H1 (cell line): ENCODE measurements around the gene CELF2.

ENCODE experiments used
- BACH1 ChIP-seq: IDR thresholded peaks from 2 replicates; pipeline ENCODE4 v1.6.1; 2012; ENCODE audit warnings: low read length, improper control_type of control experiment
- CEBPB ChIP-seq: IDR thresholded peaks from 2 replicates; pipeline ENCODE4 v1.6.1; 2012; ENCODE audit warnings: low read depth, low read length
- CTCF ChIP-seq, 3 experiments: IDR thresholded peaks; 1 replicate in 2 of 3; 2 replicates in 1 of 3; pipeline versions ENCODE4 v1.5.1 to v1.6.1; 2011; ENCODE audit warnings: low read length in 3 of 3, mild to moderate bottlenecking in 3 of 3, inconsistent platforms in 2 of 3, low read depth in 1 of 3, moderate library complexity in 1 of 3; ENCODE audit not compliant: insufficient read depth in 1 of 3; ENCODE audit errors: control extremely low read depth in 1 of 3
- JUN ChIP-seq: IDR thresholded peaks from 2 replicates; pipeline ENCODE4 v1.6.1; 2011; ENCODE audit warnings: low read depth, mild to moderate bottlenecking, improper control_type of control experiment, low read length
- MAFK ChIP-seq: IDR thresholded peaks from 2 replicates; pipeline ENCODE4 v1.6.1; 2012; ENCODE audit warnings: low read depth, mild to moderate bottlenecking, improper control_type of control experiment, low read length
- POLR2A ChIP-seq, 2 experiments: IDR thresholded peaks; 1 replicate in 1 of 2; 2 replicates in 1 of 2; pipeline ENCODE4 v1.6.1; 2011; ENCODE audit warnings: low read depth in 2 of 2, low read length in 2 of 2, mild to moderate bottlenecking in 2 of 2; ENCODE audit errors: control extremely low read depth in 1 of 2
- POLR2AphosphoS5 ChIP-seq: IDR thresholded peaks from 2 replicates; pipeline ENCODE4 v1.6.1; 2011; ENCODE audit warnings: low read depth, low read length
- RAD21 ChIP-seq, 2 experiments: IDR thresholded peaks in 1 of 2; conservative IDR thresholded peaks in 1 of 2; 2 replicates each; pipeline ENCODE4 v1.6.1; 2011; ENCODE audit warnings: low read depth in 2 of 2, low read length in 2 of 2, improper control_type of control experiment in 1 of 2, inconsistent platforms in 1 of 2, mild to moderate bottlenecking in 1 of 2, moderate library complexity in 1 of 2
- RNF2 ChIP-seq: fragments of 200-900, 300-1000 bp; sonication (generic); IDR thresholded peaks from 2 replicates; pipeline ENCODE4 v1.7.1; 2016; ENCODE audit warnings: borderline replicate concordance, low read depth, mild to moderate bottlenecking, antibody characterized with exemption, low read length; ENCODE audit not compliant: poor library complexity, severe bottlenecking; ENCODE audit errors: missing control alignments
- TAF1 ChIP-seq: IDR thresholded peaks from 2 replicates; pipeline ENCODE4 v1.6.1; 2011; ENCODE audit warnings: mild to moderate bottlenecking, low read depth, low read length
- YY1 ChIP-seq: IDR thresholded peaks from 2 replicates; pipeline ENCODE4 v1.6.1; 2011; ENCODE audit warnings: low read depth, mild to moderate bottlenecking, low read length

- TF ChIP-seq RNF2 (no peak), BACH1 (no peak), CTCF (IDR thresholded peaks at IDR 0.05; ENCODE audit: control extremely low read depth in 1 of 3, insufficient read depth in 1 of 3, low read depth in 1 of 3, low read length in 3 of 3) (no peak), POLR2AphosphoS5 (no peak), YY1 (no peak), POLR2A (IDR thresholded peaks at IDR 0.05; ENCODE audit: control extremely low read depth in 1 of 2, low read depth in 2 of 2, low read length in 2 of 2) (no peak), JUN (no peak), TAF1 (no peak), MAFK (no peak), CEBPB (no peak), RAD21 (IDR thresholded peaks at IDR 0.05 in 1 of 2, conservative IDR thresholded peaks at IDR 0.05 in 1 of 2; ENCODE audit: low read depth in 2 of 2, low read length in 2 of 2) (no peak)
Measured at GRCh38 chr10:11331046-11331577, 313.4 kb downstream of the CELF2 start.
